ENCODE results near the gene CEP126. TPM values are rescaled to one million over a fixed set of nuclear protein-coding genes. Genes with fewer than 3 reads are reported as not detected.
A peak's percentile ranks its signal among the peaks of the same experiment; 100 is the strongest.

CEP126 gene
- total and polyA plus RNA-seq, 2 of the 13 experiments (the other 11 are each of a cell fraction or from before 2014, with no cell fraction given), result 1.4 to 1.7 TPM

GRCh38 chr11:102047305-102047924 is 132.6 kb downstream of the CEP126 start, which contains the start of gene CFAP300:
CFAP300 (plus strand) TSS chr11:102047437; CDS start chr11:102047471, 34 bp downstream.
- no peak for TF ChIP-seq ZNF138 (CRISPR knock-in tag; IDR thresholded peaks at IDR 0.05; ENCODE audit: low read depth)
- TF ChIP-seq GTF2F1 (IDR thresholded peaks at IDR 0.05; ENCODE audit: low read length), result no peak
- TF ChIP-seq GABPB1 (CRISPR knock-in tag; IDR thresholded peaks at IDR 0.05), result peak; percentile 15; the same call in 1 of the 2 replicates
- peak; percentile 48 for TF ChIP-seq ZNF687 (CRISPR knock-in tag; IDR thresholded peaks at IDR 0.05)
- no peak for TF ChIP-seq ZNF550 (CRISPR knock-in tag; IDR thresholded peaks at IDR 0.05; ENCODE audit: borderline replicate concordance)
- TF ChIP-seq SOX5 (CRISPR knock-in tag; IDR thresholded peaks at IDR 0.05; ENCODE audit: borderline replicate concordance), result no peak
- peak; percentile 41; the same call in 1 of the 2 replicates for TF ChIP-seq RFX3 (CRISPR knock-in tag; IDR thresholded peaks at IDR 0.05)
- peak within 1 kb of the TSS; percentile 50 for H3K4me2 ChIP-seq (ENCODE audit: low read depth, low read length)
- no peaks in the 10 kb centered on the region for H3K36me3 ChIP-seq (replicated peaks in 1 of 2; ENCODE audit: control insufficient read depth in 1 of 2, insufficient read depth in 2 of 2, low read length in 2 of 2)
- no peaks in the 10 kb centered on the region for H3K79me2 ChIP-seq (ENCODE audit: insufficient read depth, low read length)
- H3K9me3 ChIP-seq (ENCODE audit: low read length), result no peaks in the 10 kb centered on the region
- no peaks in the 10 kb centered on the region for H4K20me1 ChIP-seq (ENCODE audit: insufficient read depth, low read length)
- peak within 1 kb of the TSS in 1 of 3 experiments; percentile 58; a peak in 1 of 6 replicates for H3K4me3 ChIP-seq (replicated peaks in 1 of 3; ENCODE audit: insufficient read depth in 1 of 3, low read depth in 2 of 3, low read length in 3 of 3)
- DNase-seq (ENCODE audit: low spot score) (no peak), ATAC-seq (peak; percentile 47), FAIRE-seq (no peak)
- no peak within 1 kb of the TSS for H3K9ac ChIP-seq (ENCODE audit: insufficient read depth, low read depth, low read length)
- BruUV-seq (replicated peaks), result no TSS peak
- ChIA-PET CTCF (ENCODE audit: low intra/inter-chr PET ratio, low total read pairs) (no interaction called here), POLR2A (no interaction called here)
- peaks cover 2 to 11% of the 10 kb centered on the region in 2 experiments; a peak in 2 of 5 replicates for H3K27me3 ChIP-seq (ENCODE audit: control insufficient read depth in 1 of 2, insufficient read depth in 2 of 2, low read length in 2 of 2)
- H2AFZ ChIP-seq (ENCODE audit: low read length), result no peak within 1 kb of the TSS
- intact Hi-C loops (cut with micrococcal nuclease; ENCODE audit: unreplicated experiment) (no loop called here), in situ Hi-C loops (cut with HindIII; ENCODE audit: extremely low pct_ligation_motif_present, low pct_unique_long_range_greater_than_20kb) (no loop called here)
- WGBS (ENCODE audit: low lambda C conversion rate), result 49% methylated on average over 20 of the region's 45 CpGs
- H3K27ac ChIP-seq (ENCODE audit: extremely low read length, insufficient read depth, low read length), result no peak within 1 kb of the TSS
- H3K4me1 ChIP-seq (ENCODE audit: insufficient read depth, low read length), result peaks cover 5% of the 10 kb centered on the region; the same call in 1 of the 2 replicates

Other genes starting within 250 kb of the CEP126 start
- not detected in 2 replicates for gene ANGPTL5, start 1.5 kb downstream of the CEP126 start, total RNA-seq (2016; rRNA removed; fragmentation: Illumina TruSeq; extraction: Trizol)
- not detected in 2 replicates for gene ANGPTL5, start 1.5 kb downstream of the CEP126 start, polyA plus RNA-seq (2011; rRNA removed)
- gene CFAP300, start 132.4 kb downstream of the CEP126 start, total RNA-seq (2016; rRNA removed; fragmentation: Illumina TruSeq; extraction: Trizol), result not detected in 2 replicates
- gene CFAP300, start 132.4 kb downstream of the CEP126 start, polyA plus RNA-seq (2011; rRNA removed), result not detected in 2 replicates
- gene YAP1, start 195.4 kb downstream of the CEP126 start, total RNA-seq (2016; rRNA removed; fragmentation: Illumina TruSeq; extraction: Trizol), result 91.0 and 108 TPM in 2 replicates
- gene YAP1, start 195.4 kb downstream of the CEP126 start, polyA plus RNA-seq (2011; rRNA removed), result 54.6 and 59.5 TPM in 2 replicates

Data from HepG2 (cell line).